Stimulated activated CD8-positive, alpha-beta memory T cell treated with anti-CD3 and anti-CD28 coated beads, Interleukin-7, amount 100 ng/mL, for 4 hours (primary cell): ENCODE results near the gene PARD6A.
A peak's percentile ranks its signal among the peaks of the same experiment; 100 is the strongest.

ENCODE experiments used
- DNase-seq, 2 donors: peaks; one replicate each; pipeline ENCODE4 v3.0.0-alpha.2; 2020; ENCODE audit warnings: low read depth in 2 of 2

The PARD6A gene

DNA sequence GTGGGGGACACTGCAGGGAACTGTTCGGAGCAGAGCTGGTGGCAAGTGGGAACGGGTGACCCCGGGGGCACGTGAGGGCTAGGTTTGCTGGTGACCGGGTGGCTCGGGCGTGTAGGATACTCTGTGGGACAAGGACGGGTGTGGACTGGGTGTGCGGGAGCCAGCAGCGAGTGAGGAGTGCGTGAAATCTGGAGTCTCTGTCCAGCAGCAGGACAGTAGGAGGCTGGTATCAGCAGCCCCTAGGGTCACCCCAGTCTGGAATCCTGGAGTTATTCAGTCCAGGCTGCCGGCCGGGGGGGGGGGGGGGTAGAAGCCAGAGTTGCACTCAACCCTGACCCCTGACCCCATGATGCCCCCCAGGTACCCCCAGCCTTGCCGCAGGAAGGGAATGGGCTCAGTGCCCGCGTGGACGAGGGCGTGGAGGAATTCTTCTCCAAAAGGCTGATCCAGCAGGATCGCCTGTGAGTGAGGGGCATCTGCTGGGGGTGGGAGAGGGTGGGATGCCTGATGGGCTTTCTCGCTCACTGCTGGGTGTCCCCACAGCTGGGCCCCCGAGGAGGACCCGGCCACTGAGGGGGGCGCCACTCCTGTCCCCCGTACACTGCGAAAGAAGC lies 6.9 kb upstream of the PARD6A start:
- no peak for DNase-seq

DNA sequence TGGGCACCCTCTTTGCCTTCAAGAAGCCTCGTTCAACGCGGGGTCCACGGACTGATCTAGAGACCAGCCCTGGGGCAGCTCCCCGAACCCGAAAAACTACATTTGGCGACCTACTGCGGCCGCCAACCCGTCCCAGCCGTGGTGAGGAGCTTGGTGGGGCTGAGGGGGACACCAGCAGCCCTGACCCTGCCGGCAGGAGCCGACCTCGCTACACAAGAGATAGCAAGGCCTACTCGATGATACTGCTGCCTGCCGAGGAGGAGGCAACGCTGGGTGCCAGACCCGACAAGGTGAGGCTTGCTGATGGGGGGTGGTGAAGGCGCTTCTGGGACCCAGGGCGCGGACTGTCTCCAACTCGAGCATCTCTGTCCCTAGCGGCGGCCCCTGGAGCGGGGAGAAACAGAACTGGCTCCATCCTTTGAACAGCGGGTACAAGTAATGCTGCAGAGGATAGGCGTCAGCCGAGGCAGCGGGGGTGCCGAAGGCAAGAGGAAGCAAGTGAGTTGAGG lies 6.3 kb upstream of the PARD6A start:
- no peak for DNase-seq

DNA sequence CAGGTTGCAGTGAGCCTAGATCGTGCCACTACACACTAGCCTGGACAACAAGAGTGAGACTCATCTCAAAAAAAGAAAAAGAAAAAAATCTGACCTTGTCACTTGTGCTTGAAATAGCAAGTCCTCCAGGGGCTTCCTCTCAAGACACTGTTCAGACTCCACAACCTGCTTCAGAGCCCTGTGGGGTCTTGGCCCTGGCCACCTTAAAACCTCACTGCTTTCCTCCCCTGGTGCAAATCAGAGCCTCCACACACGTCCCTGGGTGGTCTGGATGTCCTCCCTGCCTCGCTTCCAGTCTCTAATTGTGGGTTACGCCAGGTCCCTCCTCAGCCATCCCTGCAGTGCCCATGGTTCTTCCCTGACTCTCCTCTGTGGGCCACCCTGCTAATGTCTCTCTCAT lies 5.4 kb upstream of the PARD6A start:
- no peak for DNase-seq

GRCh38 chr16:67656344-67657016 lies 4.3 kb upstream of the PARD6A start:
- DNase-seq: no peak

- DNase-seq: no peak
These were observed 3.6 kb upstream of the PARD6A start for GRCh38 chr16:67657017-67657608.

GRCh38 chr16:67657751-67658518 lies 2.8 kb upstream of the PARD6A start:
- no peak for DNase-seq

DNA sequence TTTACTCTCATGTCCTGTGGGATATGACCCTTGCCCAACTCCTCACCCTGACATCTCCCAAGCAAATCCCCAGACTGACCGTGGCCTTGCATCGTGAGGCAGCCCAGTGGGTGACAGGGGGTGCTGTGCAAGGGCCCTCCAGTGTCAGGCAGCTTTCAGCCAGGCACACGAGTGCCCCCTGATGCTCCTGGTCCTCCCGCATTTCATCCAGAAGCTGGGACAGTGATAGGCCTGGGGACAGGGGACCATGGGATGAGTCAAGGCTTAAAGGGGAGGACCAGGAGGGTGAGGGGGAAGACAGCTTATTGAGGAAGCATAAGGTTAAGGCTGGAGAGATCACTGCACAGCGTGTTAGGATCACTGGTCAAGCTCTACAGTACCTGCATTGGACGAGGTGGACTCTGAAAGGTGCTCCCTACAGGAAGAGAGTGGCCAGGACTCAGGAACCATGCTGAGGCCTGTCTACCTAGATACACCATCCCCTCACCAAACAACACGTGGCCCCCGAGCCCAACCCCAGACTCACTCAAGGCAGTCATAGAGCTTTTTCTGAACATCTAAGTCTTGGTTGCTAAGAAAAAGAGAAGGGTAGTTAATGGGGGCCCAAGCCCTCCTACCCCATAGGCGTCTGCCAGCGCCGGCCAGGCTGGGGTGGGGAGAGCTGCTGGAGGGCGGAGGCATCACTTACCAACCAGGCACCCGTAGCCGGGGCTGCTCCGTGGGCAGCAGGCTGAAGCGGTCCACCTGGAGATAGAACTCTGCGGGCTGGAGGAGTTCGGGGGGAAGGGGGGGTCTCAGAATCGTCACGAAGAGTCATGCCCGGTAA lies 1.7 kb upstream of the PARD6A start:
- no peak for DNase-seq

DNA sequence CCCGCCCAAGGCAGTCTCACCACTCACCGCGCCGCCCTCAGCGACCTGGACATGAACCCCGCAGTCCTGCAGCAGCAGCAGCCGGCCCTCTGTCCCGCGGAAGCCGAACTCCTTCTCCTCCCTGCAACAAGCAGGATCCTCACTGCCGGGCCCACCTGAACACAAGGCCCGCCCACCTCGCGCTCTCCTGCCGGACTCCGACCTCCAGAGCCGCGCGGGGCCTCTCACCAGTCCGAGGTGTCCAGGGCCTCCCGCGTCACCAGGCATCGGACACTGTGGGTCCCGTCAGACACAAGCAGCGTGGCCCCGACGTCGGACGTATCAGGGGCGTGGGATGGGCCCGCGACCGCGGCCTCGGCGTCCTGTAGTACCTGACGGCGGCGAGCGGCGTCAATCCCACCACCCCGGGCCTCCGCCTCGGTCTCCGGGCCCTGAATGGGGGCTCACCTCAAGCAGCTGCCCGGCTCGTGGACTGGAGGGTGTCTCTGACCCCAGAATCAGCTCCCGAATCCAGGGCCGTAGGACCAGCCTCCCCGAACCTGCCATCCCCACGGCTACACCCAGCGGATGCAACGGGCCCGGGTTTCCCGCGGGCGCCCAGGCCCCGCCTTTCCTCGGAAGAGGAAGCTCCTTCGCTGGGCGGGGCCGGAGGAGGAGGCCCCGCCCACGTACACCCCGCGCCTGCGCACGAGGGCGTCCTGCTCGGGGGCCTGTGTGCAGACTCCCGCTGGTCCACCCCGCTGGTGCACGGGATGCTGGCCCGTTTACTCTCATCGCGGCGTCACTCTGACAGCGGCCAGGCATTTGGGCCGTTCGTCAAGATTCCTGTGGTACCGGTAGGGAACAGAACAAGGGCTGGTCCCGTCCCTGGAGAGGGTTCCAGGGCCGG lies 841 bp upstream of the PARD6A start, which contains the start of gene ACD:
Gene ACD, minus strand, starts transcription at position 586 of the 889 bp plus-strand sequence. Its CDS starts 40 bp downstream, at position 546.
- DNase-seq: peak; percentile 80 to 89

- DNase-seq: no peak
These were observed 471 bp downstream of the PARD6A start for GRCh38 chr16:67661101-67661761.

GRCh38 chr16:67661886-67662652 lies 1.3 kb downstream of the PARD6A start:
- DNase-seq: no peak

- DNase-seq: no peak
These were observed 1.9 kb downstream of the PARD6A start for GRCh38 chr16:67662653-67663010.

DNA sequence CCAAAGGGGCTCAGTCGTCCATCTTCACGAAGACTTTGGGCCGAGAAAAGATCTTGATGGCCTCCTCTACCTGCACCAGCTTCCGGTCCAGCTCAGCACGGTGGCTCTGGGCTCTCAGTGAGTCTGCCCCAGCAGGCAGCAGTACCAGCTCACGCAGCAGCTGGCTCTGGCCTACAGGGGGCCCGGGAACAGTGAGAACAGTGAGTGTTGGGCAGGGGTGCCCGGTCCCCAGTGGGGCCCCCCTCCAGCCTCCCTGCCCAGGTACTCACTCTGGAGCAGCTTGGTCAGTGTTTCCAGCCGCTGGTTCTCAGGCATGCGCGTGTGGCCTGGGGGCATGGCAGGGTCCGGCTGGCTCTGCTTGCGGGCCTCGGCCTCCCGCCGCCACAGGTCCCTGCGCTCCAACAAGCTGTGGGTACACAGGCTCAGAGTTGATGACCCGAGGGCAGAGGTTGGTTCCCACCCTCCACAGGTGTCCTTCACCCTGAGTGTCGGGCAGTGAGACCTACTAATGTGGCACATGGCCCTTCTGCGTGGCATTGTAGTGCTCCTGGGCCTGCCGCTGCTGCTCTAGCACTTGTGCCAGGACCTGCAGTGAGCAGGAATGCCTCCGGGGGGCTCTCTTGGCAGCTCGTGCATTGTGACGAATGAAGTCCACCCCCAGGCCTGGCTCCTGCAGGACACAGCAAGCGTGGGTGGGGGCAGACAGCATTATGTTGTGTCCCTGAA lies 2.6 kb downstream of the PARD6A start:
- no peak for DNase-seq

- DNase-seq: no peak
These were observed 3.1 kb downstream of the PARD6A start for GRCh38 chr16:67663877-67664222.

DNA sequence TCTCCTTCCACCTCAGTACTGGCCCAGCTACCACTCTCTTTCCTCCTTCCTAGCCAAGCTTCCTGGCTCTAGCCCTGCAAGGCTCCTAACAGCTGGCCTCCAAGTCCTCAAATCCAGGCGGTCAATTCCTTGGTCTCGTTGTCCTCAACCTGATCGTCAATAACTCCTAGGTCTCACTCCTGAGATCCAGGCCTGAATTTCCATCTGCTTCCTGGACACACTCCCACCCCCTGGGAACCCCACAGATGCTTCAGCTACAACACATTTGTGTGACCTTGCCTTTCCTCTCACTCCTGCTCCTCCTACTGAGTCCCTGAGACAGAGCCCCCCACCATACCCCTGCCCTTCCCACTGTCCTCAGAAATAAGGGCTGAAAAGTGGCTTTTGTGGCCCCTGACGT lies 3.5 kb downstream of the PARD6A start:
- DNase-seq: no peak

- DNase-seq: no peak
These were observed 4.1 kb downstream of the PARD6A start for GRCh38 chr16:67664871-67665270.

- no peak for DNase-seq
These were observed 4.8 kb downstream of the PARD6A start for GRCh38 chr16:67665598-67665997.

DNA sequence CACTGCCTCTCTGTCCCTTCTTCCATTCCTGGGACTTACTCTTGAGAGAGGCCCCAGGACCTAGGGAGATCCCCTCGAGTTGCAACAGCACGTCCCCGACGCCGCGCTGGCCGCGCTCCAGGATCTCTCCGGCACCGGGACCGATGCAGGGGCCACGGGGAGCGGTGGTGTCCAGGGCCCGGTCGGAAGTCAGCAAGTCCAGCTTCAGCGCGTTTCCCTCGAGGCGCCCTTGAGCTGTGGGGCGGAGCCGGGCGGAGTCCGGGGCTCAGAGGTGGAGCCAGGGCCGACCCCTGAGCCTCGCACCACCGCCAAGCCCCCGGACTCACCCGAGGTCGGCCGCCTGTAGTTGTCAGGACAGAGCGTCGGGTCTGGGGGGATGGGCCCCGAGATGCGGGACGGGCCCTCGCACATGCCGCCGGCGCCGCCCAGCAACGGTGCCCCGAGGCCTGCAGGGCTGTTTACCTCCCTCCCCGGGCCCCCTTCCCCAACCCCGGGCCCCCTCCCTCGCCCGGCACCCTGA lies 5.3 kb downstream of the PARD6A start:
- DNase-seq: no peak
